Activated CD8-positive, alpha-beta T cell treated with anti-CD3 and anti-CD28 coated beads for 36 hours (primary cell): ENCODE results near the gene SUN1. TPM values are rescaled to one million over a fixed set of nuclear protein-coding genes. Genes with fewer than 3 reads are reported as not detected.

ENCODE experiments used
- ATAC-seq: fragments of 200-7000 bp; cut with Tn5 transposase; one replicate; pipeline ENCODE4 v1.10.0; 2021; ENCODE audit warnings: mild to moderate bottlenecking, moderate library complexity
- CTCF ChIA-PET: fragments of 350-600 bp; sonication (Branson Sonifier 250); formaldehyde crosslinking; loops from one replicate; lab custom pipeline; 2021; ENCODE audit warnings: antibody characterized with exemption; lab: Charles Lee
- POLR2A ChIA-PET: fragments of 350-600 bp; sonication (Branson Sonifier 250); formaldehyde crosslinking; loops from one replicate; lab custom pipeline; 2021; ENCODE audit warnings: antibody characterized with exemption; lab: Charles Lee
- DNase-seq: peaks from one replicate; pipeline ENCODE4 v3.0.0-alpha.2; 2020
- H3K27ac Mint-ChIP-seq: one replicate; pipeline ENCODE4 v1.8.0; 2021; ENCODE audit warnings: mild to moderate bottlenecking, mixed read lengths
- H3K27me3 Mint-ChIP-seq: one replicate; pipeline ENCODE4 v1.8.0; 2021; ENCODE audit warnings: mixed read lengths
- H3K36me3 Mint-ChIP-seq: one replicate; pipeline ENCODE4 v1.8.0; 2021; ENCODE audit warnings: low read depth, mixed read lengths
- H3K4me1 Mint-ChIP-seq: one replicate; pipeline ENCODE4 v1.8.0; 2021; ENCODE audit warnings: low read depth, mixed read lengths
- H3K4me3 Mint-ChIP-seq: one replicate; pipeline ENCODE4 v1.8.0; 2021; ENCODE audit warnings: mild to moderate bottlenecking, moderate library complexity, mixed read lengths
- H3K9me3 Mint-ChIP-seq: one replicate; pipeline ENCODE4 v1.8.0; 2021; ENCODE audit warnings: mixed read lengths
- intact Hi-C: fragments of 100-400 bp; cut with micrococcal nuclease; formaldehyde crosslinking; loops from one replicate; pipeline ENCODE4 v1.10.0; 2022
- total RNA-seq, 2 experiments: library from RNA; stranded (reverse); gene quantifications; one replicate each; pipeline ENCODE4 v1.2.3, GENCODE V29; 2021
- TF ChIP-seq, protein P1 (sequence below): fragments of 200-600 bp; IDR thresholded peaks from one replicate; pipeline ENCODE4 v1.8.0; 2022; ENCODE audit warnings: antibody characterized with exemption, mild to moderate bottlenecking

SUN1 gene
- total RNA-seq, 2 experiments from 2014 or later: 71.3 to 71.6 TPM

GRCh38 chr7:860149-860548 lies 27.9 kb downstream of the SUN1 start:
- TF ChIP-seq, protein P1, sequence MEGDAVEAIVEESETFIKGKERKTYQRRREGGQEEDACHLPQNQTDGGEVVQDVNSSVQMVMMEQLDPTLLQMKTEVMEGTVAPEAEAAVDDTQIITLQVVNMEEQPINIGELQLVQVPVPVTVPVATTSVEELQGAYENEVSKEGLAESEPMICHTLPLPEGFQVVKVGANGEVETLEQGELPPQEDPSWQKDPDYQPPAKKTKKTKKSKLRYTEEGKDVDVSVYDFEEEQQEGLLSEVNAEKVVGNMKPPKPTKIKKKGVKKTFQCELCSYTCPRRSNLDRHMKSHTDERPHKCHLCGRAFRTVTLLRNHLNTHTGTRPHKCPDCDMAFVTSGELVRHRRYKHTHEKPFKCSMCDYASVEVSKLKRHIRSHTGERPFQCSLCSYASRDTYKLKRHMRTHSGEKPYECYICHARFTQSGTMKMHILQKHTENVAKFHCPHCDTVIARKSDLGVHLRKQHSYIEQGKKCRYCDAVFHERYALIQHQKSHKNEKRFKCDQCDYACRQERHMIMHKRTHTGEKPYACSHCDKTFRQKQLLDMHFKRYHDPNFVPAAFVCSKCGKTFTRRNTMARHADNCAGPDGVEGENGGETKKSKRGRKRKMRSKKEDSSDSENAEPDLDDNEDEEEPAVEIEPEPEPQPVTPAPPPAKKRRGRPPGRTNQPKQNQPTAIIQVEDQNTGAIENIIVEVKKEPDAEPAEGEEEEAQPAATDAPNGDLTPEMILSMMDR: no peak
- H3K36me3 Mint-ChIP-seq: peaks cover 23% of the 10 kb centered on the region
- no peaks in the 10 kb centered on the region for H3K27me3 Mint-ChIP-seq

DNA sequence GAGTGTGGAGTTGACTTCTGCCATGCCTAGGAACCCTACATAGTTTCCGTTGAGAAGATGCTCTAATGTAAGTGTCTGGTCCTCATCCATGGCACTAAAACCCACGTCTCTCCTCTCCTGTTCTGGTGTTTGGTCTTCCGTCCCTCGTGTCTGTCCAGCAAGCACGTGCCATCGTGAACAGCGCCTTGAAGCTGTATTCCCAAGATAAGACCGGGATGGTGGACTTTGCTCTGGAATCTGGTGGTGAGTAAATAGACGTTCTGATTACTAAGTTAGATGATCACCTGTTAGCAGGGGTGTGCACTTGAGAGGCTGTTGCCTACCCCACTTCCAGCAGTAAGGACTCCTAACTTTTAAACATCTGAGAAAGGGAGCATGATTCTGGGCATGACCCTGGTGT lies 28.9 kb downstream of the SUN1 start:
- DNase-seq: no peak
- ATAC-seq: no peak
- H3K4me3 Mint-ChIP-seq: no peak overlapping the region
- H3K4me1 Mint-ChIP-seq: no peaks in the 10 kb centered on the region
- TF ChIP-seq, protein P1: no peak
- H3K36me3 Mint-ChIP-seq: peaks cover 20% of the 10 kb centered on the region
- H3K27ac Mint-ChIP-seq: no peak overlapping the region
- intact Hi-C loops: no loop called here
- H3K9me3 Mint-ChIP-seq: no peaks in the 10 kb centered on the region
- H3K27me3 Mint-ChIP-seq: no peaks in the 10 kb centered on the region
- POLR2A ChIA-PET: interaction anchor here (0.6 kb wide), 1 partner anchor 277 kb away, joined by 3 read pairs; no protein-coding TSS in a partner anchor
- CTCF ChIA-PET: no interaction called here

More at GRCh38 chr7:860149-860548, 27.9 kb downstream of the SUN1 start:
- Mint-ChIP-seq H3K9me3 (no peaks in the 10 kb centered on the region), H3K4me3 (no peak overlapping the region), H3K27ac (no peak overlapping the region), H3K4me1 (no peaks in the 10 kb centered on the region)
- ATAC-seq: no peak
- ChIA-PET POLR2A (interaction anchor here (1.1 kb wide), 1 partner anchor 8 kb away, joined by 3 read pairs; no protein-coding TSS in a partner anchor), CTCF (no interaction called here)
- DNase-seq: no peak
- intact Hi-C loops: no loop called here

- H3K9me3 Mint-ChIP-seq: no peaks in the 10 kb centered on the region
- no peak overlapping the region for H3K27ac Mint-ChIP-seq
- H3K4me1 Mint-ChIP-seq: no peaks in the 10 kb centered on the region
- intact Hi-C loops: no loop called here
- H3K36me3 Mint-ChIP-seq: peaks cover 20% of the 10 kb centered on the region
- H3K4me3 Mint-ChIP-seq: no peak overlapping the region
- H3K27me3 Mint-ChIP-seq: no peaks in the 10 kb centered on the region
- ATAC-seq: no peak
- ChIA-PET POLR2A (no interaction called here), CTCF (no interaction called here)
- TF ChIP-seq, protein P1: no peak
- DNase-seq: no peak
These were observed 29.9 kb downstream of the SUN1 start for GRCh38 chr7:862157-862556.

GRCh38 chr7:863106-863505 lies 30.8 kb downstream of the SUN1 start:
- H3K9me3 Mint-ChIP-seq: no peaks in the 10 kb centered on the region
- H3K27ac Mint-ChIP-seq: no peak overlapping the region
- POLR2A ChIA-PET: interaction anchor here (0.6 kb wide), 1 partner anchor 111 kb away, joined by 3 read pairs; no protein-coding TSS in a partner anchor
- no peaks in the 10 kb centered on the region for H3K27me3 Mint-ChIP-seq
- no peak overlapping the region for H3K4me3 Mint-ChIP-seq
- no peak for ATAC-seq
- CTCF ChIA-PET: interaction anchor here (1.4 to 2.1 kb wide), 2 partner anchors 10 to 88 kb away, joined by 3 to 9 read pairs; no protein-coding TSS in a partner anchor
- no peaks in the 10 kb centered on the region for H3K4me1 Mint-ChIP-seq
- TF ChIP-seq, protein P1: no peak
- DNase-seq: no peak
- H3K36me3 Mint-ChIP-seq: peaks cover 24% of the 10 kb centered on the region
- intact Hi-C loops: no loop called here

DNA sequence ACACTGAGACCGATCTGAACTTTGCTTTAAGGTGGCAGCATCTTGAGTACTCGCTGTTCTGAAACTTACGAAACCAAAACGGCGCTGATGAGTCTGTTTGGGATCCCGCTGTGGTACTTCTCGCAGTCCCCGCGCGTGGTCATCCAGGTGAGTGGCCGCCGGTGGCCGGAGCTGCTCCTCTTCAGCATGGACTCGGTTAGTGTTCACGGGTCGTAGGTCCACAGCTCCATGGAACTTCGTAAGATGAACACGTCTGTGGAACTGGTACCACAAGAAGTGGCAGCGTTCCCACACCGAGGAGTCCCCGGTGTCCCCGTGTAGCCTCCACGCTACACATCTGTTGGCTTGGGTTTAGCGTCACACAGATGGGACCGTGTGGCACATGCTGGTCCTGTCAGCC lies 33.6 kb downstream of the SUN1 start:
- H3K27me3 Mint-ChIP-seq: no peaks in the 10 kb centered on the region
- no peak for DNase-seq
- ChIA-PET CTCF (no interaction called here), POLR2A (interaction anchor here (1.6 kb wide), 1 partner anchor 10 kb away, joined by 4 read pairs; the partner anchor contains the start of gene GET4)
- H3K4me3 Mint-ChIP-seq: no peak overlapping the region
- intact Hi-C loops: no loop called here
- no peak for ATAC-seq
- H3K36me3 Mint-ChIP-seq: peaks cover 27% of the 10 kb centered on the region
- no peaks in the 10 kb centered on the region for H3K9me3 Mint-ChIP-seq
- TF ChIP-seq, protein P1: no peak
- H3K27ac Mint-ChIP-seq: no peak overlapping the region
- H3K4me1 Mint-ChIP-seq: peaks cover 8% of the 10 kb centered on the region
